ENCODE data around the gene DGKB.

DNA sequence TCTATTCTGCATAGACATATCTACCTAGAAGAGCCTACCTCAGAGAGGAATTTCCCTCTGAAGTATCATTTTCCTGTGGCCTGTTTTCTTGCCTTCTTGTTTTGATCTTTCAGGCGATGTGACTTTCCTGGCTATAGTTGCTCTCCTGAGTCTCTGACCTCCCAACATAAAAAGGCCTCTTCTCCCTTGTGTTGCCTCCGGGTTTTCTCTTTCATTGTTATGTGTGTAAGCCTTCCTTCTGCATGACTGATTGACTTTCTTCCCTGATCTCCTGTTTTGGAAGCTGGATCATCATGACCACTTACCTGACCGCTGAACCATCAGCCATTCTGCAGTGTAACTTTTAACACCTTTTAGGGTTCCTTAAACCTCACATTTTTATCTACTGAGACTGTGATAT lies 471.6 kb downstream of the DGKB start:
- TF ChIP-seq, protein P1, sequence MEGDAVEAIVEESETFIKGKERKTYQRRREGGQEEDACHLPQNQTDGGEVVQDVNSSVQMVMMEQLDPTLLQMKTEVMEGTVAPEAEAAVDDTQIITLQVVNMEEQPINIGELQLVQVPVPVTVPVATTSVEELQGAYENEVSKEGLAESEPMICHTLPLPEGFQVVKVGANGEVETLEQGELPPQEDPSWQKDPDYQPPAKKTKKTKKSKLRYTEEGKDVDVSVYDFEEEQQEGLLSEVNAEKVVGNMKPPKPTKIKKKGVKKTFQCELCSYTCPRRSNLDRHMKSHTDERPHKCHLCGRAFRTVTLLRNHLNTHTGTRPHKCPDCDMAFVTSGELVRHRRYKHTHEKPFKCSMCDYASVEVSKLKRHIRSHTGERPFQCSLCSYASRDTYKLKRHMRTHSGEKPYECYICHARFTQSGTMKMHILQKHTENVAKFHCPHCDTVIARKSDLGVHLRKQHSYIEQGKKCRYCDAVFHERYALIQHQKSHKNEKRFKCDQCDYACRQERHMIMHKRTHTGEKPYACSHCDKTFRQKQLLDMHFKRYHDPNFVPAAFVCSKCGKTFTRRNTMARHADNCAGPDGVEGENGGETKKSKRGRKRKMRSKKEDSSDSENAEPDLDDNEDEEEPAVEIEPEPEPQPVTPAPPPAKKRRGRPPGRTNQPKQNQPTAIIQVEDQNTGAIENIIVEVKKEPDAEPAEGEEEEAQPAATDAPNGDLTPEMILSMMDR (IDR thresholded peaks at IDR 0.05; ENCODE audit: insufficient read depth, low read length) = no peak
- TF ChIP-seq, protein P2, sequence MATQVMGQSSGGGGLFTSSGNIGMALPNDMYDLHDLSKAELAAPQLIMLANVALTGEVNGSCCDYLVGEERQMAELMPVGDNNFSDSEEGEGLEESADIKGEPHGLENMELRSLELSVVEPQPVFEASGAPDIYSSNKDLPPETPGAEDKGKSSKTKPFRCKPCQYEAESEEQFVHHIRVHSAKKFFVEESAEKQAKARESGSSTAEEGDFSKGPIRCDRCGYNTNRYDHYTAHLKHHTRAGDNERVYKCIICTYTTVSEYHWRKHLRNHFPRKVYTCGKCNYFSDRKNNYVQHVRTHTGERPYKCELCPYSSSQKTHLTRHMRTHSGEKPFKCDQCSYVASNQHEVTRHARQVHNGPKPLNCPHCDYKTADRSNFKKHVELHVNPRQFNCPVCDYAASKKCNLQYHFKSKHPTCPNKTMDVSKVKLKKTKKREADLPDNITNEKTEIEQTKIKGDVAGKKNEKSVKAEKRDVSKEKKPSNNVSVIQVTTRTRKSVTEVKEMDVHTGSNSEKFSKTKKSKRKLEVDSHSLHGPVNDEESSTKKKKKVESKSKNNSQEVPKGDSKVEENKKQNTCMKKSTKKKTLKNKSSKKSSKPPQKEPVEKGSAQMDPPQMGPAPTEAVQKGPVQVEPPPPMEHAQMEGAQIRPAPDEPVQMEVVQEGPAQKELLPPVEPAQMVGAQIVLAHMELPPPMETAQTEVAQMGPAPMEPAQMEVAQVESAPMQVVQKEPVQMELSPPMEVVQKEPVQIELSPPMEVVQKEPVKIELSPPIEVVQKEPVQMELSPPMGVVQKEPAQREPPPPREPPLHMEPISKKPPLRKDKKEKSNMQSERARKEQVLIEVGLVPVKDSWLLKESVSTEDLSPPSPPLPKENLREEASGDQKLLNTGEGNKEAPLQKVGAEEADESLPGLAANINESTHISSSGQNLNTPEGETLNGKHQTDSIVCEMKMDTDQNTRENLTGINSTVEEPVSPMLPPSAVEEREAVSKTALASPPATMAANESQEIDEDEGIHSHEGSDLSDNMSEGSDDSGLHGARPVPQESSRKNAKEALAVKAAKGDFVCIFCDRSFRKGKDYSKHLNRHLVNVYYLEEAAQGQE (IDR thresholded peaks at IDR 0.05; ENCODE audit: insufficient replicate concordance, low read depth) = no peak
- no peak for TF ChIP-seq POLR2AphosphoS5 (IDR thresholded peaks at IDR 0.05; ENCODE audit: low read depth)
- TF ChIP-seq GABPA (IDR thresholded peaks at IDR 0.05; ENCODE audit: low read depth) = no peak
